IPS-18c (cell line): Measurements from ENCODE around the gene DISC1.

Source experiments
- H3K4me3 ChIP-seq: 2 replicates; pipeline ENCODE4 v1.7.0; 2013; ENCODE audit warnings: low read depth, mild to moderate bottlenecking, low read length, moderate library complexity; ENCODE audit not compliant: insufficient read depth
- H3K9me3 ChIP-seq: one replicate; pipeline ENCODE4 v1.6.1; 2013; ENCODE audit warnings: mild to moderate bottlenecking, low read length, moderate library complexity; ENCODE audit not compliant: control insufficient read depth, insufficient read depth

DISC1 gene

GRCh38 chr1:232011961-232012360, 385.4 kb downstream of the DISC1 start:
- no peaks in the 10 kb centered on the region for H3K9me3 ChIP-seq

GRCh38 chr1:232012773-232013386, 386.3 kb downstream of the DISC1 start:
- Histone ChIP-seq H3K9me3 (no peaks in the 10 kb centered on the region), H3K4me3 (no peak overlapping the region)

More at GRCh38 chr1:232011961-232012360, 385.4 kb downstream of the DISC1 start:
- H3K4me3 ChIP-seq, result no peak overlapping the region

GRCh38 chr1:232014941-232015340, 388.4 kb downstream of the DISC1 start:
- Histone ChIP-seq H3K9me3 (no peaks in the 10 kb centered on the region), H3K4me3 (no peak overlapping the region)

- H3K4me3 ChIP-seq, result no peak overlapping the region
- no peaks in the 10 kb centered on the region for H3K9me3 ChIP-seq
Observed at GRCh38 chr1:232016616-232017015, 390.0 kb downstream of the DISC1 start.

GRCh38 chr1:232017057-232017456, 390.5 kb downstream of the DISC1 start:
- no peaks in the 10 kb centered on the region for H3K9me3 ChIP-seq
- no peak overlapping the region for H3K4me3 ChIP-seq

GRCh38 chr1:232017759-232018158, 391.2 kb downstream of the DISC1 start:
- no peak overlapping the region for H3K4me3 ChIP-seq
- H3K9me3 ChIP-seq, result no peaks in the 10 kb centered on the region

- no peak overlapping the region for H3K4me3 ChIP-seq
- no peaks in the 10 kb centered on the region for H3K9me3 ChIP-seq
Observed at GRCh38 chr1:232018231-232019025, 391.8 kb downstream of the DISC1 start.

- Histone ChIP-seq H3K4me3 (no peak overlapping the region), H3K9me3 (no peaks in the 10 kb centered on the region)
Observed at GRCh38 chr1:232019026-232019340, 392.4 kb downstream of the DISC1 start.

GRCh38 chr1:232020352-232020751, 393.8 kb downstream of the DISC1 start:
- H3K9me3 ChIP-seq, result no peaks in the 10 kb centered on the region

GRCh38 chr1:232029315-232029714, 402.7 kb downstream of the DISC1 start:
- Histone ChIP-seq H3K9me3 (no peaks in the 10 kb centered on the region), H3K4me3 (no peak overlapping the region)

More at GRCh38 chr1:232020352-232020751, 393.8 kb downstream of the DISC1 start:
- no peak overlapping the region for H3K4me3 ChIP-seq

GRCh38 chr1:232031156-232031555, 404.6 kb downstream of the DISC1 start:
- H3K4me3 ChIP-seq, result no peak overlapping the region
- no peaks in the 10 kb centered on the region for H3K9me3 ChIP-seq

- no peak overlapping the region for H3K4me3 ChIP-seq
- H3K9me3 ChIP-seq, result no peaks in the 10 kb centered on the region
Observed at GRCh38 chr1:232033285-232033684, 406.7 kb downstream of the DISC1 start.

GRCh38 chr1:232034556-232034955, 408.0 kb downstream of the DISC1 start:
- H3K9me3 ChIP-seq, result no peaks in the 10 kb centered on the region
- H3K4me3 ChIP-seq, result no peak overlapping the region

- Histone ChIP-seq H3K9me3 (no peaks in the 10 kb centered on the region), H3K4me3 (no peak overlapping the region)
Observed at GRCh38 chr1:232036181-232036933, 409.8 kb downstream of the DISC1 start.

- no peaks in the 10 kb centered on the region for H3K9me3 ChIP-seq
- no peak overlapping the region for H3K4me3 ChIP-seq
Observed at GRCh38 chr1:232037774-232038388, 411.3 kb downstream of the DISC1 start.

GRCh38 chr1:232038706-232039677, 412.4 kb downstream of the DISC1 start:
- Histone ChIP-seq H3K9me3 (no peaks in the 10 kb centered on the region), H3K4me3 (no peak overlapping the region)

- no peaks in the 10 kb centered on the region for H3K9me3 ChIP-seq
- no peak overlapping the region for H3K4me3 ChIP-seq
Observed at GRCh38 chr1:232040260-232040659, 413.7 kb downstream of the DISC1 start.
